ENCODE measurements around the gene FBXW2.

Gene FBXW2

DNA sequence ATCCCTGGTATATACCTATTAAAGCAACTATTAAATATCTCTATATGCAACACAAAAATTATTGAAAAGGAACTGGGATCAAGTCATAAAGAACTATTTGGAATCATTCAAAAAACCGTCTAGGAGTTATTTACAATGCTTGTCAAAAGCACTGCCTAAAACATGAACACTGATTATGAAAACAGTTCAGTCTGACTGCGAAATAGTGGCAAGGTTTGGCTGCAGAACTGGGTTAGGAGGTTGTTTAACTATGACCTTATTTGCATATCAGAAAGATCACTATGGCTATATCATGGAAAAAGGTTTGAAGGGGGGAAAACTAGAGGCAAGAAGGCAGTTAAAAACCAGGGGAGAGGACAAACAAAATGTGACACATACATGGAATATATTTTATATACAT, 12.0 kb downstream of the FBXW2 start:
- DNase-seq (ENCODE audit: low read depth, low spot score), result no peak
- in situ Hi-C loops (cut with HindIII; ENCODE audit: low sequenced_read_pairs), result no loop called here
- TF ChIP-seq, protein P1, sequence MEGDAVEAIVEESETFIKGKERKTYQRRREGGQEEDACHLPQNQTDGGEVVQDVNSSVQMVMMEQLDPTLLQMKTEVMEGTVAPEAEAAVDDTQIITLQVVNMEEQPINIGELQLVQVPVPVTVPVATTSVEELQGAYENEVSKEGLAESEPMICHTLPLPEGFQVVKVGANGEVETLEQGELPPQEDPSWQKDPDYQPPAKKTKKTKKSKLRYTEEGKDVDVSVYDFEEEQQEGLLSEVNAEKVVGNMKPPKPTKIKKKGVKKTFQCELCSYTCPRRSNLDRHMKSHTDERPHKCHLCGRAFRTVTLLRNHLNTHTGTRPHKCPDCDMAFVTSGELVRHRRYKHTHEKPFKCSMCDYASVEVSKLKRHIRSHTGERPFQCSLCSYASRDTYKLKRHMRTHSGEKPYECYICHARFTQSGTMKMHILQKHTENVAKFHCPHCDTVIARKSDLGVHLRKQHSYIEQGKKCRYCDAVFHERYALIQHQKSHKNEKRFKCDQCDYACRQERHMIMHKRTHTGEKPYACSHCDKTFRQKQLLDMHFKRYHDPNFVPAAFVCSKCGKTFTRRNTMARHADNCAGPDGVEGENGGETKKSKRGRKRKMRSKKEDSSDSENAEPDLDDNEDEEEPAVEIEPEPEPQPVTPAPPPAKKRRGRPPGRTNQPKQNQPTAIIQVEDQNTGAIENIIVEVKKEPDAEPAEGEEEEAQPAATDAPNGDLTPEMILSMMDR (IDR thresholded peaks at IDR 0.05; ENCODE audit: low read depth, low read length), result no peak
- no peak overlapping the region for H3K4me3 ChIP-seq (ENCODE audit: low read depth, low read length)

DNA sequence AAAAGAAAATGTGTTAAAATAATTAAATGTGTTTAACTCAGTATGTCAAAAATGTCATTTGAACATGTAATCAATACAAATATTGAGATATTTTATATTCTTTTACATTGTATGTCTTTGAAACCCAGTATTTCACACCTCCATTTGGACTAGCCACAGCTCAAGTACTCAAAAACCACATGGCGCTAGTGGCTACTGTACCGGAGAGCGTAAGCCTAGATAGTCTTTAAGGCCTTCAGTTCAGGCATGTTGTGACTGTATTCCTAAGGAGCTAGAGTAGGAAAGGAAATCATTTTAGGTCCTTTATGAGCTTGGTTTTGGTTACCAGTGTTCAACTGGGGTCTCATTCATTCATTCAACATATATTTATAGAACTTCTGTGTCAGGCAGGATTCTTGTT, 12.8 kb downstream of the FBXW2 start:
- in situ Hi-C loops (cut with HindIII; ENCODE audit: low sequenced_read_pairs), result no loop called here
- TF ChIP-seq, protein P1 (IDR thresholded peaks at IDR 0.05; ENCODE audit: low read depth, low read length), result no peak
- no peak overlapping the region for H3K4me3 ChIP-seq (ENCODE audit: low read depth, low read length)
- DNase-seq (ENCODE audit: low read depth, low spot score), result no peak

DNA sequence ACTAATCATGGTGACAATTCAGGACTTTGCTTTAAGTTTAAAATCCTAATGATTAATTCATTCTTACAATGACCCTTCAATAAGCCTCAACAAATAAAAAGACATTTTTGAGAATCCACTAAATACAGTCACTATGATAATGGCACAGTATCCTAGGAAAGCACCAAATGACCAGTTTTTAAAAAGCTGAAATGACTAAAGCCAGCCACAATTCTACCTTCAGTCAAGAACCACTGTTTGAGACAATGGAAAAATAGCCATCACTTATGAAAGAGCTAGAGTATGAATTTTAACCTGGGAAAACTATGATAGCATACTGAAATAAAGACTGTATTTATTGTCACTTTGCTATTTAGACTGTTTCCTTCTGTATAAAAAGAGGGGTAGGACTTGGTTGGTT, 14.0 kb downstream of the FBXW2 start:
- in situ Hi-C loops (cut with HindIII; ENCODE audit: low sequenced_read_pairs), result no loop called here
- no peak overlapping the region for H3K4me3 ChIP-seq (ENCODE audit: low read depth, low read length)
- TF ChIP-seq, protein P1 (IDR thresholded peaks at IDR 0.05; ENCODE audit: low read depth, low read length), result no peak
- no peak for DNase-seq (ENCODE audit: low read depth, low spot score)

DNA sequence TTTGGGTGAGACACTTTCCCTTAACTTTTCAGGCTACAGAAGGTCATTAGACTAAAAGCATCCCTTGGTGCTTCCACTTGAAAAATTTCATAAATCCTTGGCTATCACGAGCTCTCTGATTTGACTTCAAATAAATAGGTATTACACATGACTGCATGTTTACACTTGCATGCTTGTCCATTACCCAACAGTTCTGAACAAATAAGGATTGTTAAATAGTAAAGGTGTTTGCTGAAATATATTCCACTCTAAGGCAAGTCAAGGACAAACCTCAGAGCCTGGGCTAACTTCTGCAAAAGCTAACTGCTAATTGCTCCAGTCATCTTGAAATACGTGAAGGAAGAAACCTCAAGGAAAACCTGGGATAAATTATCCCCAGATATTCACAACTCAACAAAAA, 14.5 kb downstream of the FBXW2 start:
- no peak for DNase-seq (ENCODE audit: low read depth, low spot score)
- in situ Hi-C loops (cut with HindIII; ENCODE audit: low sequenced_read_pairs), result no loop called here
- H3K4me3 ChIP-seq (ENCODE audit: low read depth, low read length), result no peak overlapping the region
- TF ChIP-seq, protein P1 (IDR thresholded peaks at IDR 0.05; ENCODE audit: low read depth, low read length), result no peak

DNA sequence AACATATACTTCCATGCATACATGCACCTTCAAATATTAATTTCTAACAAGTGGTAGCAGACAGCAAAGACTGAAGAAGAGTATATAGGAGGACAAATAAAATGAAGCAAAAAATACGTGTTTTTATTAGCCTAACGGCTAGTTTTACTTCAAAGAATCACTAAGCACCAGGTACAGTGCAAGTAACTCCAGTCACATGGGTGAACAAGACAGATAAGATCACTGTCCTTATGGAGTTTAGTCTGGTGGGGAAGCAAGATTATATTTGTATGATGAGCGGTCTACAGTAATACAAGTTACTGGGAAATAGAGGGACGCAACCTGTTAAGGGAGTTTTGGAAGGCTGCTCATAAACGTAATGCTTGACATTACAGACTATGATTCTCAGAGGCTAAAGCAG, 16.0 kb downstream of the FBXW2 start:
- no peak overlapping the region for H3K4me3 ChIP-seq (ENCODE audit: low read depth, low read length)

DNA sequence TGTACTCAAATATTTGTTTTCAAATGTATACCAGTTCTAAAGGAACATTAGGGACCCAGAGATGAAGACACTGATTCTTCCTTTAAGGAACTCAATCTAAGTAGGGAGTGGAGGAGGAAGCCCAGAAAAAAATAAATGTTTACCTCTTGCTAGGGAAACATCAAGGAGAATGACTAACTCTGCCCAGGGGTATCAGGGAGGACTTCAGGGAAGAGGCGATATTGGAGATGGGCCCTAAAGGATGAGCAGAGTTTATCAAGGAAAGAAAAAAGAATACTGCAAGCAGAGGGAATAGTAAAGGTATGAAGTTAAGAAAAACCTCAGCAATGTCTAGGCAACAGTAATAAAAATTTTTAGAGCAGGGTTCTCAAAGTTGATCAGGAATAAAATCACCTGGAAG, 16.4 kb downstream of the FBXW2 start:
- in situ Hi-C loops (cut with HindIII; ENCODE audit: low sequenced_read_pairs), result no loop called here
- no peak overlapping the region for H3K4me3 ChIP-seq (ENCODE audit: low read depth, low read length)
- TF ChIP-seq, protein P1 (IDR thresholded peaks at IDR 0.05; ENCODE audit: low read depth, low read length), result no peak
- no peak for DNase-seq (ENCODE audit: low read depth, low spot score)

More for the DNA sequence above, 16.0 kb downstream of the FBXW2 start:
- TF ChIP-seq, protein P1 (IDR thresholded peaks at IDR 0.05; ENCODE audit: low read depth, low read length), result no peak
- in situ Hi-C loops (cut with HindIII; ENCODE audit: low sequenced_read_pairs), result no loop called here
- no peak for DNase-seq (ENCODE audit: low read depth, low spot score)

DNA sequence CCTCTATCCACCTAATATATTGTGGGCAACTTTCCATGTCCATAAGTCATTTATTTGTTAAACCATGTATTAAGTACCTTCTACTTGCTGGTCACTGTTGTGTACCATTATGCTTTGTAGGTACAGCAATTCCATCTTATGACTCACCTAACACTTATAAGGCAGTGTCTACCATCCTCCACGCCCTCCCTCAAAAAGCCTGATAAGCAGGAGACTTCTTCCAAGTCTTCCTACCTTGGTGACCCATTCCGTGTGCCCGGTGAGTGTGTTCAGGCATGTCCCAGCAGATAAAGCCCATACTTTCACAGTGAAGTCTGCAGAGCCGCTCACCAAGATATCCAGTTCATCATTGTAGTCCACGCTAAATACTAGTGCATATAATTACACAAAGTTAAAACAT, 17.4 kb downstream of the FBXW2 start:
- no peak for DNase-seq (ENCODE audit: low read depth, low spot score)
- TF ChIP-seq, protein P1 (IDR thresholded peaks at IDR 0.05; ENCODE audit: low read depth, low read length), result no peak
- H3K4me3 ChIP-seq (ENCODE audit: low read depth, low read length), result no peak overlapping the region
- in situ Hi-C loops (cut with HindIII; ENCODE audit: low sequenced_read_pairs), result no loop called here

Measured in astrocyte of the spinal cord (primary cell).